AG08395 (cell line): ENCODE measurements around the gene ETF1.
A peak's percentile ranks its signal among the peaks of the same experiment; 100 is the strongest.

ENCODE experiments used
- DNase-seq: peaks from one replicate; pipeline ENCODE4 v3.0.0; 2012; ENCODE audit warnings: mixed read lengths, low spot score

The ETF1 gene

DNA sequence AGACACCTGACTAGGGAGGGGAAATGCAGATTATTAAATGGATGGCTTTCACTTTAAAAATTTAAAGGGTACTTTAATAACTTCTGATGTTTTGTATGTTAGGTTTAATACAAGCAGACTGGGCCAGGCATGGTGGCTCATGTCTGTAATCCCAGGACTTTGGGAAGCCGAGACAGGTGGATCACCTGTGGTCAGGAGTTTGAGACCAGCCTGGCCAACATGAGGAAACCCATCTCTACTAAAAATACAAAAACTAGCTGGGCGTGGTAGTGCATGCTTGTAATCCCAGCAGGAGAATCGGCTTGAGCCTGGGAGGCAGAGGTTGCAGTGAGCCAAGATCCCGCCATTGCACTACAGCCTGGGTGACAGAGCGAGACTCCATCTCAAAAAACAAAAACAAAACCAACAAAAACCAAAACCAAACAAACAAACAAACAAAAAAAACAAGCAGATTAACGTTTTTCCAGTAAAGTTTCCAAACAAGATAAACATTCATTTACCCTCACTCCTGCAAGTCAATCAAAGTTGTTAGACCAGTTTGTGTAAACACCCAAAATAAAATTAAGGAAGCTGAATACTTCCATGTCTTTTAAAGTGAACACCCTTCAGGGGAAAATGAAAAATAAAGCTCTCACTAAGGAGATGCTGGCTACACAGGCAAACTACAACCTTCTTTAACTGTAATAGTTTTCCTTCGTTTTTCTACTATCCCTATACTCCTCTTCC is 14.1 kb downstream of the ETF1 start:
- DNase-seq, result no peak

DNA sequence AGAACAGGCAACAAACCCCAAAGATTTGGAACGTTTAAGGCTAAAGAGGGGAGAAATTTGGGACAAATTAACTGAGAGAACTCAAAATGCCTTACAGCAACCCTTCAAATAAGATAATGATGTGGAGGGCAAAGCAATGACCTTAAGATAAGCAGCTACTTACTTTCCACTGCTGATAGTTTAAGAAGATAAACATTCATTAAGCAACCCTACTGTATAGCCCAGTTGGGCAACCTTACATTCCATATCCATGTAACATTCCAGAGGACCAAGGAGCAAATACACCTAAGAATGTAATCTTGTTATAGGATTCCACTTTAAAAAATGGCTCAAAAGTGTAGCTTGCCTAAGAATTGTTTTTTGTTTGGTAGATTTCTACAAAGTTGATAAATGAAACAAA is 14.8 kb downstream of the ETF1 start:
- DNase-seq, result no peak

DNA sequence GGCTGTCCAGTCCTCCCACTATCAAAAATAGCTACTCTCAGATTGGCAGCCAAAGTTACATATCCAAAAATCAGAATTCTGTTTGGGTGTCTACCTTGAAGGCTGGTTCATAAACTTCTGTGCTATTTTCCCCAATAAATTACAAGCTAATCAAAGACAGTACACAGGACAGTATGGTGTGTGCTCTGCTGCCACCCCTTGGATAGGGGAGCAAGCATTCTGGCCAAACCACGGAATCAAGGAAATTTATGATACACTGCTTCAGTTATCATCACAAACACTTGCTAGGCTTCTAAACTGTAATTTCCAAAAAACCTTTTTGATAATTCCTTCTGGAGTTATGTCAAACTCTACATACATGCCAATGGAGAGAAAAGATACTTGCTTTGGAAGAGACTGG is 15.9 kb downstream of the ETF1 start:
- DNase-seq, result no peak

DNA sequence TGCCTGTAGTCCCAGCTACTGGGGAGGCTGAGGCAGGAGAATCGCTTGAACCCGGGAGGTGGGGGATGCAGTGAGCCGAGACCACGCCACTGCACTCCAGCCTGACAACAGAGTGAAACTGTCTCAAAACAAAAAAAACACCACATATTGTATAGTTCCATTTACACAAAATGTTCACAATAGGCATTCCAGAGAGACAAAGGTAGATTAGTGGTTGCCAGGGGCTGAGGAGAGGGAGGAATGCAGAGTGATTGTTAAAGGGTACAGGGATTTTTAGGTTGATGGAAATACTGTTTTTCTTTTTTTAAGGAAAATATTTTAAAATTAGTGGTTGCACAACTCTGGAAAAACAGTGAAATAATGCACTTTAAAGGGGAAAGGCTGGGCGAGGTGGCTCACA is 19.6 kb downstream of the ETF1 start:
- DNase-seq, result no peak

DNA sequence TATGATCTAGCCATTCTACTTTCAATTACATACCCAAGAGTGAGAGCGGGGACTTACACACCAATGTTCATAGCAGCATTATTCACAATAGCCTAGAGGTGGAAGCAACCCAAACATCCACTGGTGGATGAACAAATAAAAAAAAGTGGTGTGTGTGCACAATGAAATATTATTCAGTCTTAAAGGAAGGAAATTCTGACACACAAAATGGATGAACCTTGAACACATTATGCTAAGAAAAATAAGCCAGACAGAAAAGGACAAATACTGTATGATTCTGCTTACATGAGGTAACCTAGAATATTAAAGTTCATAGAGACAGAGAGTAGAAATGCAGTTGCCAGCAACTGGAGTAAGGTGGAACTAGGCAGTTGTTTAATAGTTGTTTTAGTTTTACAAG is 22.1 kb downstream of the ETF1 start:
- DNase-seq, result no peak

DNA sequence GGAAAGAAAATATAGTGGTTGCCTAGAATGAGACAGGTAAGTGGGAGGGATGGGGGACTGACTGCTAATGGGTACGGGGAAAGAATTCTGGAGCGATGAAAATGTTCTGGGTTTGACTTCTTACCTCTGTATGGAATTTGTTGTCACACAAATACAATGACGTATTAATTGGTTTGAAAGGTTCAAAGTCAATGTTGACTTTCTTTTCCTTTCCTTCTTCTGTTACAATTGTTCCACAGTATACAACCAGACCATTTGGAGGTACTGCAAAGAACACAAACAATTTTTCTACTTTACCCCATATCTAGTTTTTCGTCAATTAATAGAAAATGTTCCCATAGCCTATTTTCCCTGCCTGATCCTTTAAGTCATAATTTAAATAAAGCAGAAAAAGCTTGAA is 25.6 kb downstream of the ETF1 start:
- DNase-seq, result no peak

DNA sequence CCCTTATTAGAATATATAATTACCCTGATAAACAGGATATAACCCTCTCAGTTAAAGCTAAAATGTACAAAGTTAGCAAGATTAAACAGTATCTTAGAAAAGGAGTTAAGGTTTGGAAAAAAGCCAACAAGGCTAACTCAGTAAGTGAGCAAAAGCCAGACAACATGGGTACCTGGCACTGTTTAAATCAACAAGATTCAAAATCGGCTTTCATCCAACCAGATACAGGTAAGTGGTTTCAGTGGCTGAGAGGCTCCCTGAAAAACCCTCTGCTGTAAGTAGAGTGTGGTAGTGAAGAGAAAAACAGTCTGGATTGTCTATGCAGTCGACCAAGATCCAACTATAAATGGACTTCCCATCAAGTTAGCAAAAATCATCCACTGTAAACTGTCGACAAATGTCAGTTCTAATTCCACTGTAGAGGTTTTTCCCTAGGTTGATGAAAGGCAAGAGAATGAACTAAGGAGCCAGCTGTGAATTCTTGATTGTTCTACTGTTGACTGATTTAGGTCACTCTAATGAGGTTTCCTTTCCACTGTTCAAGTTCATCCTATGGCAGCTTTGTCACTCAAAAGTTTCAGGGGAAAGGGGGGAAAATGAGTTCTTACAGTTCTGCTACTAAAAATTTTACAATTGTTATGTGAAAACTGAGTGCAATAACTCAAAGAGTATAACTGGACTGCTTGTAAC is 27.3 kb downstream of the ETF1 start:
- DNase-seq, result no peak

DNA sequence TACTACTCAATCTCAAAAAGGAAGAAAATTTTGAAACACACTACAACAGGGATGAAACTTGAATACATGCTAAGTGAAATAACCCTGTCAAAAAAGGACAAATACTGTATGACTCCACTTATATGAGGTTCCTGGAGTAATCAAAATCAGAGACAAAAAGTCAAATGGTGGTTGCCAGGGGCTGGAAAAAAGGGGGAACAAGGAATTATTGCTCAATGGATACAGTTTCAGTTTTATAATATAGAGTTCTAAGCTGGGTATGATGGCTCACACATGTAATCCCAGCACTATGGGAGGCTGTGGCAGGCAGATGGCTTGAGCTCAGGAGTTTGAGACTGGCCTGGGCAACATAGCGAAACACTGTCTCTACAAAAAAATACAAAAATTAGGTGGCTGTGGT is 29.0 kb downstream of the ETF1 start:
- no peak for DNase-seq

DNA sequence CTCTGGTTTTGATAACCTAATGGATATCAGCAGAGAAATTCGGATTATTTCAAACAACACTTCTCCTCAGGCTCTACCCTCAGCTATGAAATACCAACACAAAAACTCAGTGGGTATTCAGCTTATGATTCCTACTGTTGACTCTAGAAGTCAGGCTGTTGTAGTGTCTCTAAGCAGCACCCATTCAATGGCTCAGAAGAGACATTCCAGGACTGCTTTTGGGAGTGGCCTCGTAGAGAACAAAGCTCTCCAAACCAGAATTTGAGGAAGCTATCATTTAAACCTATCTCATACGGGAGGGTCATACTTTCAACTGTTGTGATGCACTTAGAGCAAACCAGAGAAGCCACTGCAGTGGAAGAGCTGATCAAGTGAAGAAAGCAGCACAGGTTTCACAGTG is 34.1 kb downstream of the ETF1 start:
- peak; percentile 46 for DNase-seq

DNA sequence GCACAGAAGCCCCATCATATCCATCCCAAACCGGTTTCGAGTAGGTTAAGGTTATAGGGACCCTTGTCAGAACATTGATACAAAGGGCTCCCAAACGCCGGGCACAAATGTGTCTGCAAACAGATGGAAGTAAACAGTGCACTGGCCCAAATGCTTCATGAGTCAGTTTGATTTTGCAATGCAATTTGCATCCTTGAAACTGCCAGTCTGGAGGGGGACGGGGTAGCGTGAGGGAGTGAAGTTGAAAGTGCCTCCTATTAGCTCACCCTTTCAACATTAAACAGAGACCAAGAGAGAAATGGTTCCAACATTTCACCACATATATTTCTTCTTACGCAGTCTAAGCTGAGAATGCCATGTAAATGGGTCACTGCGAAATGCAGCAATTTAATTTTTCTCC is 35.6 kb downstream of the ETF1 start:
- peak; percentile 77 for DNase-seq

DNA sequence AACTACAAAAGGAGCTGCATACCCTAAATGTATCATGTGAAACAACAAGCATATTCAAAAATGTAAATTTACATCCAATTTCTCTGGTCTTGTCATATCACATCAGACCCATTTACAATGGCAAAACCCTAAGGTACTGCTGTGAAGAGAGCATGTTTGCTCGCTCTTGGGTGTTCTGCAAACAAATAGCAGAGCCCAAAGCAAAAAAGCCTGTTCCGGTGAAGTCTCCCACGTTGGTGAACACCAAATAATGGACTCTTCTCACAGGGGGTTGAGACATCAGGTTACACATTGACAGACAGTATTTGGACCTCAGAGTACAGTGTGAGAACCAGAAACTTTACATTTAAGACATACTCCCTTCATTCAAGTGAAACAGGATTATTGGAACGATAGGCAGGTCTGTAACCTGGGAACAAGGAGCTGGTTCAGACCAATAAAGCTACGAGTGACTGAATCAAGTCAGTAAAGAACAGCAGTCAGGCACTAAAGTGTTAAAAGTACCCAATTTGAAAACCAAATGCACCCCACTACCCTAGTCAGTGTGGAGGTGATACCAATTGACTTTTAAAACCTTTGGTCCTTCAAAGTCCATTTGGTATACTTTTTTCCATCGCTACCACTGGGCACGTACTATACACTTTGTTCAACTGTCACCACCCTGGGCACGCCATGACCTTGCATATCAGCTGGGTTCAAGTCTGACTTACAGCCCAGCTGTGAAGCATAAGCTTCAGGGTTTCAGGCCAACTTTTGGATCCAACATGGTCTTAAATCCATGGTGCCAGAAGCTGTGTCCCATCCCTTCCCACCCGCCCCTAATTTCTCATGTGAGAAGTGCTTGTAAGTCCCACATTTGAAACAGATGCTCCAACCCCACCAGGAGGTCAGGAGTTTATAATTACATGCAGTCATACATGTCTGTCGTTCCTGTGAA is 36.4 kb downstream of the ETF1 start:
- DNase-seq, result no peak

DNA sequence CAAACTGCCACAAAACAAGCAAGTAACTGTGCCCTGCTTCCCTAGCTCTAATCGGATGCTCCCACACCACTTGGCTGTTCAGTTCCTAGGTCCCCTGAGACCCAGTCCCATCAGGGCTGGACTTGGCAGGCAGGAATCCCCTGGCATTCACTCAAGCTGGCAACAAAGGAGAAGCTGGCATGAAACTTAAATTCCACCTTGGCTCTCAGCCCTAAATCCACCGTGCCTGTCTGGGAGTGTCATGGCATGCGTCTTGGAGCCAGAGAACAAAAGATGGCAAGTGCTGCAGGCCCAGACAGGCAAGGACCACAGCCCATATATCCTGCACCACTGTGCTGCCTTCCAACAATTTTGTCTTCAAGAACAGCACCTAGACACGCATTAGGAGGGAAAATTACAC is 38.2 kb downstream of the ETF1 start:
- DNase-seq, result no peak

DNA sequence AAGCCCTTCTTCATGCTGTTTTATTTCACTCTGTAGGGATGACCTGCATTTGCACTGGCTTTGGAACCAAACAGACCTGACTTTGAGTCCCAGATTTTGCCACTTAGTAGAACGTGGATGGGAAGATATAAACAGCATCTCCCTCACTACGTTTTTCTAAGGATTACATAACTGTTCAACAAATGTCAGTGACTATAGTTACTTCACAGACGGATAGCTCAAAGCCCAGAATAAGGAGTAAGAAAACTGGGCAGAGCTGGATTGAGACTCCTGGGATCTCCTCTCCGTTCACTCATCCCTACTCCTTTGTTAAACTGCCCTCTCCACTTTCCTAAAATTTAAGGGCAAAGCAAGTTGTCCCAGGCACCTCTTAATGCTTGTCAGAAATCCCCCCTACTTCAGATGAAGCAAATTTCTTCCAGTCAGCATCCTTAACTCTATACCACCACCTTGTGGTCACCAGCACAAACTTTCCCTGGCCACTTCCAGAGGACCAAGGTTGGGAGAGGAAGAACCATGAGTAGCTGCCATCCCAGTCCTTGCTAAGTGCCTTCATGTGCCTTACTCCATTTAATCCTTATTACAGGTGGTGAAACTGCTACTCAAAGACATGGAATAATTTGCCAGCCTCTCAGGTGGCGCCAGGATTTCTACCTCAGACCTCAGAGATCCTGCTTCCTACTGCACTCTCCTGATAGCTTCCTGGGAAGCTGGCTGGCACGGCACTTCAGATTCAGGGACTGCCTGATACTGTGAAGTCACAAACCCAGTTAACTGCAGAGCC is 39.4 kb downstream of the ETF1 start:
- DNase-seq, result peak; percentile 81

DNA sequence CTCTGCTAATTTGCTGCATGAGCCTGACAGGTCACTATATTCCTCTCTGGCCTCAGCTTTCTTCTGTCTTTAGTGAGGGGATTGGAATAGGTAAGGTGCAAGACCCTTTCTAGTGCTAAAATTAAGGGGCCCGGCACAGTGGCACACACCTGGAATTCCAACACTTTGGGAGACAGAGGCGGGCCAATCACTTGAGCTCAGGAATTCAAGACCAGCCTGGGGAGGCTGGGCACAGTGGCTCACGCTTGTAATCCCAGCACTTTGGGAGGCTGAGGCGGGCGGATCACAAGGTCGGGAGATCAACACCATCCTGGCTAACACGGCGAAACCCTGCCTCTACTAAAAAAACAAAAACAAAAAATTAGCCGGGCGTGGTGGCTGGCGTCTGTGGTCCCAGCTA is 40.5 kb downstream of the ETF1 start:
- no peak for DNase-seq

DNA sequence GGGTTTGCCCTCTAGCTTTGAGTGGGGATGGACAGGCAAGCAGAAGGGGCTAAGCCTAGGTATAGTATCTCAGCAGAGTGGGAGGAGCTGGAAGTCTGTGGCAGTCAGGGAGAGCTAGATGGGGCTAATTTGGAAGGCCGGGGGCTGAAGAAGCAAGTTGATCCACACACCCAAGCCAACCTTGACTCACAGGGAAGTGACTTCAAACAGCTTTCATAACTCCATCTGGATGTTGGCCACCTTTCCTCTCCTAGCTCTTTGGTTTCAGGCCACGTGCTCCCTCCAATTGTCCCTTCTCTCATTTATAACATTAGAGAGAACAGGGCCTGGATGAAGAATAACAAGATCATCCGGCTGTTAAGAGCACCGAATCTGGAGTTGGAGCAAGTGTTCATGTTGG is 40.9 kb downstream of the ETF1 start:
- DNase-seq, result no peak

DNA sequence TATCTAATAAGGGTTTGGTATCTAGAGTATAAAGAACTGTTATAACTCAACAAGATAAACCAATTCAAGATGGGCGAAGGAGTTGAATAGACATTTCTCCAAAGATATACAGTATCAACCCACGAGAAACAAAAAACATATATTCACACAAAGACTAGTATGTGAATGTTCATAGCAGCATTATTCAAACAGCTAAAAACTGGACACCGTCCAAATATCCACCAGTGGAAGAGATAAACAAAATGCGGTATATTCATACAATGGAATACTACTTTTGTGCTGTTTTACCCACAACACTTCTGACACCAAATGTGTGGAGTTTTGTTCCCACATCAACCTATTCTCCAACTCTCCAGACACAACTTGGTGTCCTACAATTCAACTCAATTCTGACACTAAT is 44.7 kb downstream of the ETF1 start:
- no peak for DNase-seq

DNA sequence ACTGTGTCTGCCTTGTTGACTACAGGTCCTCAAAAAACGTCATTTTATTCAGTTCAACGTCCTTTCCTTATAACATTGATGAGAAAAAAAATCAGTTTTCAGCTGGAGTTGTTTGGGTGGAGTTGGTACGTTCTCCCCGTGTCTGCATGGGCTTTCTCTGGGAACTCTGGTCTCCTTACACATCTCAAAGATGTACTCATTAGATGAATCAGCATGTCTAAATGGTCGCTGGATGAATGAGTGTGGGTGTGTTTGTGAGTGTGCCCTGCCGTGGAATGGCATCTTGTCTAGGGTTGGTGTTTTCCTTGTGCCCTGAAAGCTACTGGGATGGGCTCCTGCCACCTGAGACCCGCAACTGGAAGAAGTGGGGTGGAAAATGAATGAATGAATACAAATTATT is 47.7 kb downstream of the ETF1 start:
- DNase-seq, result no peak

DNA sequence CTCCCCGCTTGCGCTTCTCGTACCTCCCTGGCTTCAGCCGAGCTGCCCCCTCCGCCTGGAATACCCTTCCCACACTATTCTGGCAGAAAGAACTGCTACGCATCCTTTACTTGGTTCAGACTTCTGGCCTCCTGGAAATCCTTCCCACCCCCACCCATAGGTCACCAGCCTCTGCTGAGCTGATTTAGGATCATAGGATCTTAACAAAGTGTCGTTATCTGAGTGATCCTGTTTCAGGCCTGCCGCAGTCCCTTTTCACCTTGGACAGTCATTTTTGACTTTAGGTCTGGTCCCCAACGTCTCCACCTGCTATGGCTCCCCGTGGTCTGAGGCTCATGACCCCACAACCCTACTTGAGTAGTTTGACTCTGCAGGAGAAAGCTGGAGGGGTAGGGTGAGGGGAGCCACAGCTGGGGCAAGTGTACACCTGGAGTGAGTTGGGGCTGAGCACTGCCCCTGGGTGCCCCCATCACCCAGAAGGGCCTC is 50.4 kb downstream of the ETF1 start:
- no peak for DNase-seq

DNA sequence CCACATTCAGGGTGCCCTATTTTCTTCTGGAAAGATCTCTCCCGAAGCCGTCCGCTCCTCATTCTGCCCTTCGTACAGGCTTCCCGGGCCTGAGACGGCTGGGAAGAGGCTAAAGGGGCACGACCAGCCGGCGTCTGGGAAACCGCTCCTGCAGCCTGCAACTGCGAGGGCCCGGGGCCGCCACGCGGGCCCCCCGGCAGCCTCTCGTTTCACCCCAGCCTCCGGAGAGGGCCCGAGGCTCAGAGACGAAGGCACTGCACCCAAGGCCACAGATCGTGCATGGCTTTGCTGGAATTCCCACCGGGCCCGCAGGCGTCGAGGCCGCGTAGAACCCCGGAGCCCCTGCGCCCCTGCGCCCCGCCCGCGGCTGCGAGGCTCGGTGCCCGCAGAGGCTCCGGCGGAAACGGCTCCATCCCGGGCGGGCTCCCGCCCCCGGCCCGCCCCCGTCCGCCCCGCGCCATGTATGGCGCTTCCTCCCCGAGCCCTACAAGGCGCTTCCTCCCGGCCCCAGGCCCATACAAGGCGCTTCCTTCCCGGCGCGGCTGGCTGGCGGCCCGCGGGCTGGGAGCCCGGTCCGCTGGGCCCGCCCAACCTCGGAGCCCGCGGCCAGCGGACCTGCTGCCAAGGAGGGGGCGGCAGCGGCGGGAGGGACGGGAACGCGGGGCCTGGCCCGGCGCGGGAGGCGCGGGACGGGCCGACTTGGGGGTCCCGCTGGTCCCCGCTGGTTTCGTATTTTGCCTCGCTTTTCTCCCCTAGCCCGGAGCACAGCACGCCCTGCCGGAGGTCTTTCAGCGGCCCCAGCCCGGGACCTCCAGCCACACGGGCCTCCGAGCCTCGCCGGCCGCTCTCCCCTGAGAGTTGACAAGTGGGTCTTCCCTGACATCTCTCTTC is 51.1 kb downstream of the ETF1 start:
- peak; percentile 94 for DNase-seq

DNA sequence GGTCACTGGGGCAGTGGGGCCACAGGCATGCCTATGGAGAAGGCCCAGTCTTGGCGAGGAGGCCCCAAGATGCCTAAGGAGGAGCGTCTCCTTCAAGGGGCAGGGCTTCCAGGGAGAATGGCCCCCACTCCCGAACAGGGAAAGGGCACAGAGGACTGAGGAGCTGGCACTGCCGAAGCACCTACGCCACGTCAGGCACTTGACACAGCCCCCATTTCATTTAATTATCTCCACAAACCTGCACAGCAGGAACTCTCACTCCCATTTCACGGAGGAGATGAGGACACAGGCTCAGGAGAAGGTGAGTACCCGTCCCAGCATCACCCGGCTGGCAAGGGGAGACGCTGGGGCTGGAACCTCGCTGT is 51.8 kb downstream of the ETF1 start:
- no peak for DNase-seq
